Breast epithelium (tissue), 4 donors: ENCODE data around the gene NR3C1. TPM values are rescaled to one million over a fixed set of nuclear protein-coding genes. Genes with fewer than 3 reads are reported as not detected.
"Not testable (repeated sequence)": the region's sequence is repeated elsewhere in the genome, so short reads cannot be mapped to it uniquely, and the experiment has no call there.

Experiments
- DNase-seq, 2 donors: peaks; one replicate each; pipeline ENCODE4 v3.0.0-alpha.2; 2019; ENCODE audit warnings: low spot score in 2 of 2
- H3K27ac ChIP-seq, 2 donors: fragments of 200-600 bp; sonication (generic) in 1 of 2; one replicate each; pipeline ENCODE4 v1.5.1; 2016 to 2019; ENCODE audit warnings: mild to moderate bottlenecking in 1 of 2
- H3K27me3 ChIP-seq, 2 donors: fragments of 200-600 bp; sonication (generic) in 1 of 2; one replicate each; pipeline versions ENCODE4 v1.5.1 to v1.6.0; 2017 to 2019; ENCODE audit warnings: control low read depth in 1 of 2, mild to moderate bottlenecking in 1 of 2
- H3K36me3 ChIP-seq: fragments of 200-600 bp; one replicate; pipeline ENCODE4 v1.5.1; 2019
- H3K4me1 ChIP-seq, 2 donors: fragments of 200-600 bp; sonication (generic); one replicate each; pipeline ENCODE4 v1.5.1; 2016 to 2019; ENCODE audit warnings: control low read depth in 1 of 2
- H3K4me3 ChIP-seq, 3 donors: fragments of 200-600 bp; sonication (generic); 1 replicate in 2 of 3; 2 replicates in 1 of 3; pipeline ENCODE4 v1.5.1; 2016 to 2019; ENCODE audit warnings: mild to moderate bottlenecking in 3 of 3, moderate library complexity in 2 of 3
- H3K9me3 ChIP-seq, 2 donors: fragments of 200-600 bp; sonication (generic) in 1 of 2; one replicate each; pipeline ENCODE4 v1.5.1; 2016 to 2019; ENCODE audit warnings: control low read depth in 1 of 2
- CTCF ChIP-seq, 3 donors: fragments of 450-650 bp; IDR thresholded peaks; one replicate each; pipeline ENCODE4 v1.5.1; 2016 to 2017; ENCODE audit warnings: antibody characterized with exemption in 3 of 3, mild to moderate bottlenecking in 3 of 3, moderate library complexity in 3 of 3
- POLR2A ChIP-seq: fragments of 450-650 bp; IDR thresholded peaks from one replicate; pipeline ENCODE4 v1.6.1; 2016; ENCODE audit warnings: antibody characterized with exemption, mild to moderate bottlenecking, moderate library complexity
- POLR2AphosphoS5 ChIP-seq, 3 donors: sonication (generic); formaldehyde crosslinking; IDR thresholded peaks; one replicate each; pipeline ENCODE4 v1.6.1; 2017; ENCODE audit warnings: antibody characterized with exemption in 3 of 3
- intact Hi-C: fragments of 100-400 bp; cut with DNase I; formaldehyde crosslinking; loops from one replicate; pipeline ENCODE4 v1.15.1; 2023; ENCODE audit warnings: low total_unique reads
- total RNA-seq, 3 donors: library from RNA; depleted of rRNA; stranded (reverse); fragments of >200 nt; gene quantifications; one replicate each; pipeline ENCODE4 v1.1.0, GENCODE V29; 2016

Gene NR3C1
- total RNA-seq, 3 donors from 2014 or later: 51.1 to 122 (median 69.7) TPM

DNA sequence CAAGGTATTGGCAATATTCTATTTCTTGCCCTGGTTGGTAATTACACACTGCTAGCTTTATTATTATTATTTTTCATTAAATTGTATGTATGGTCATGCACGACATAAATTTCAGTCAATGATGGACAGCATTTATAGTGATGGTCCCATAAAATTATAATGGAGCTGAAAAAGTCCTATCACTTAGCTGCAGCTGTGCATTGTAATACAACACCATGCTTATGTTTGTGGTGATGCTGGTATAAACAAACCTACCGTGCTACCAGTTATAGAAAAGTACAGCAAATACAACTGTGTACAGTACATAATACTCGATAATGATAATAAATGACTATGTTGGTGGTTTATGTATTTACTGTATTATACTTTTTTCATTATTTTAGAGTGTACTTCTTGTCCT lies 65.5 kb downstream of the NR3C1 start:
- no peak overlapping the region for H3K4me3 ChIP-seq
- H3K27ac ChIP-seq: no peak overlapping the region
- no peak for DNase-seq
- TF ChIP-seq CTCF (IDR thresholded peaks at IDR 0.05) (no peak), POLR2A (no peak), POLR2AphosphoS5 (IDR thresholded peaks at IDR 0.05) (no peak)
- H3K27me3 ChIP-seq: no peaks in the 10 kb centered on the region
- H3K4me1 ChIP-seq: no peaks in the 10 kb centered on the region
- H3K9me3 ChIP-seq: no peaks in the 10 kb centered on the region
- H3K36me3 ChIP-seq: no peaks in the 10 kb centered on the region
- intact Hi-C loops: no loop called here

GRCh38 chr5:143336485-143336884 lies 67.0 kb downstream of the NR3C1 start:
- Histone ChIP-seq H3K4me3 (no peak overlapping the region), H3K4me1 (no peaks in the 10 kb centered on the region), H3K9me3 (no peaks in the 10 kb centered on the region), H3K27me3 (no peaks in the 10 kb centered on the region), H3K36me3 (no peaks in the 10 kb centered on the region), H3K27ac (no peak overlapping the region)
- TF ChIP-seq POLR2A (no peak), CTCF (IDR thresholded peaks at IDR 0.05) (no peak), POLR2AphosphoS5 (IDR thresholded peaks at IDR 0.05) (no peak)
- intact Hi-C loops: no loop called here
- no peak for DNase-seq

- intact Hi-C loops: no loop called here
- Histone ChIP-seq H3K36me3 (no peaks in the 10 kb centered on the region), H3K4me1 (no peaks in the 10 kb centered on the region), H3K27me3 (no peaks in the 10 kb centered on the region), H3K4me3 (no peak overlapping the region), H3K27ac (no peak overlapping the region), H3K9me3 (no peaks in the 10 kb centered on the region)
- DNase-seq: no peak
- TF ChIP-seq POLR2AphosphoS5 (IDR thresholded peaks at IDR 0.05): no peak
- TF ChIP-seq POLR2A: no peak
- no peak for TF ChIP-seq CTCF (IDR thresholded peaks at IDR 0.05)
Measured at GRCh38 chr5:143334903-143335302, 68.6 kb downstream of the NR3C1 start.

GRCh38 chr5:143334380-143334779 lies 69.1 kb downstream of the NR3C1 start:
- H3K36me3 ChIP-seq, H3K9me3 ChIP-seq, intact Hi-C loops, DNase-seq, H3K4me1 ChIP-seq, H3K27me3 ChIP-seq, H3K4me3 ChIP-seq, H3K27ac ChIP-seq: not testable (repeated sequence)

DNA sequence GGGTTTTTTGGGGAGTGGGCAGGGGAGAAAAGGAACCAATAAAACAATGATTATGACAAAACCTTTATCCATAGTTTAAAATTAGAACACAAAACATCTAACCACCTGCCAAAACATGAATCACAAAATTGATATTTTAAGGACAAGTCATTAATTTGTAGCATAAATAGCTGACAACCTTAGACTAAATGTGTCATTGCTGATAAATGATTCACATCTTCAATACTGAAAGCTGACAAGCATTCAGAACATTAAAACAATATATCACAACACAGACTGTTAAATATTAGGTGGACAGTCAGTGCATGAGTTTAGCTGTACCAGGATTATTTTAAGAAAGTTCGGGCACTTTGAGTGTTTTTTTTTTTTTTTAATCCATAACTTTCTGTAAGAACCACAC lies 71.5 kb downstream of the NR3C1 start:
- intact Hi-C loops: no loop called here
- TF ChIP-seq CTCF (IDR thresholded peaks at IDR 0.05) (no peak), POLR2A (no peak), POLR2AphosphoS5 (IDR thresholded peaks at IDR 0.05) (no peak)
- peaks cover 0 to 4% of the 10 kb centered on the region in 2 donors for H3K9me3 ChIP-seq

DNA sequence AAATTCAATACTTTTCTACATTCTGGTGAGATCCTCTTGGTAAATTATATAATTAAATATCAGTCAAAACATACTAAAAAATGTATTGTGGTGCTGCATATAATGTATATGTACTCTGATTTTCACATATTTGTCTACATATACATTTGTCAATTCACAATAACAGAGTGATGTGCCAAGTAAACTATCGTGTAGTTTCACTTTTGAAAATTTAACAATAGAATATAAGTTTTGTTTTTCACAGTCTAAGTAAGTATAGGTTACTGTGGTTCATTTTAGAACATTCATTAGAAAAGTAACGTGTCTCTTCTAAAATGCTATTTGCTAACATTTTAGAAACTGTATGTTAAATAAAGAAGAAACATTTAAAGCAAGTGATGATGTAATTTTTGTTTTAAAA lies 73.6 kb downstream of the NR3C1 start:
- Histone ChIP-seq H3K36me3 (no peaks in the 10 kb centered on the region), H3K27ac (no peak overlapping the region), H3K9me3 (peaks cover 0 to 4% of the 10 kb centered on the region in 2 donors), H3K4me1 (no peaks in the 10 kb centered on the region), H3K4me3 (no peak overlapping the region), H3K27me3 (no peaks in the 10 kb centered on the region)
- DNase-seq: no peak
- intact Hi-C loops: no loop called here
- no peak for TF ChIP-seq CTCF (IDR thresholded peaks at IDR 0.05)
- no peak for TF ChIP-seq POLR2A
- no peak for TF ChIP-seq POLR2AphosphoS5 (IDR thresholded peaks at IDR 0.05)

More for the DNA sequence above, 71.5 kb downstream of the NR3C1 start:
- no peaks in the 10 kb centered on the region for H3K4me1 ChIP-seq
- H3K4me3 ChIP-seq: no peak overlapping the region
- DNase-seq: no peak
- no peaks in the 10 kb centered on the region for H3K27me3 ChIP-seq
- H3K36me3 ChIP-seq: no peaks in the 10 kb centered on the region
- H3K27ac ChIP-seq: no peak overlapping the region
